Adipose tissue (tissue), 3 donors: Measurements from ENCODE around the gene AGGF1. TPM values are rescaled to one million over a fixed set of nuclear protein-coding genes. Genes with fewer than 3 reads are reported as not detected.
"Not testable (repeated sequence)": the region's sequence is repeated elsewhere in the genome, so short reads cannot be mapped to it uniquely, and the experiment has no call there.

ENCODE experiments used
- H3K27ac ChIP-seq: one replicate; pipeline ENCODE4 v1.5.1; 2013; ENCODE audit warnings: low read depth, low read length
- WGBS, 3 donors: extraction: QIAGEN DNeasy Blood & Tissue Kit; methylation state at CpG; one replicate each; pipeline ENCODE4 v1.1.7; 2013; 5-methylcytosine and 5-hydroxymethylcytosine counted together
- polyA plus RNA-seq, 3 donors: library from polyadenylated mRNA; stranded (reverse); fragments of 200-250 nt; gene quantifications; one replicate each; pipeline ENCODE4 v1.2.3, GENCODE V29; 2013
- donor health status: healthy with polysubstance abuse.
- donor health status: Bipolar disorder and iron deficiency.
- donor health status: healthy.

AGGF1 gene
- polyA plus RNA-seq, 3 donors: 5.6 to 12.5 (median 8.7) TPM

DNA sequence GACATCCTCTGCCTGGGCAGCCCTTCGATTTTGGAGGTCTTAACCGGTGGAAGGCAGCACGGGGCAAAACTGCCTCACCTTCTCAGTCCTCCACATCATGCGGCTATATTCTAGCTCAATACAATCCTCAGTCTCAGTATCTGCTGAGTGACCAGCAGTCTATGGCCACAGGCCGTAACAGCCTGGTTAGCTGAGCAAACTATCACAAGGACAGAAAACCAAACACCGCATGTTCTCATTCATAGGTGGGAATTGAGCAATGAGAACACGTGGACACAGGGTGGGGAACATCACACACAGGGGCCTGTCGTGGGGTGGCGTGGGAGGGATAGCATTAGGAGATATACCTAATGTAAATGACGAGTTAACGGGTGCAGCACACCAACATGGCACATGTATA, 50.3 kb downstream of the AGGF1 start:
- H3K27ac ChIP-seq: not testable (repeated sequence)
- WGBS, 3 donors: 89 to 94% (median 90%) methylated on average over 11 of the region's 11 CpGs

DNA sequence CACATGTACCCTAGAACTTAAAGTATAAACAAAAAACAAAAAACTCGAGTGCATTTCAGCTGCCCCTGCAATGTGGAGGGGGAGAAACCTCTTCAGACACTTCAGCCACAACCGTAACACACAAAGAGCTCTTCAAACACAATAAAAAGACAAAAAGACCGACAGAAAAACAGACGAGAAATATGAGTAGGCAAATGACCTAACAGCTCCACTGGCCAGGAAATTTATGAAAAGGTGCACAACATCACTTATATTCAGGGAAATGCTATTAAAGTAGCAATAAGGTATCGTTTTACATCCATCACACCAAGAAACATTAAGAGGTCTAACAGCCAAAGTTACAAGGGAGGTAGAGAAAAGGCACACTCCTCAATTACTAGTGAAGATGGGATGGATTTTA, 50.7 kb downstream of the AGGF1 start:
- WGBS, 3 donors: 77 to 84% (median 83%) methylated on average over 5 of the region's 5 CpGs
- H3K27ac ChIP-seq: no peak overlapping the region

DNA sequence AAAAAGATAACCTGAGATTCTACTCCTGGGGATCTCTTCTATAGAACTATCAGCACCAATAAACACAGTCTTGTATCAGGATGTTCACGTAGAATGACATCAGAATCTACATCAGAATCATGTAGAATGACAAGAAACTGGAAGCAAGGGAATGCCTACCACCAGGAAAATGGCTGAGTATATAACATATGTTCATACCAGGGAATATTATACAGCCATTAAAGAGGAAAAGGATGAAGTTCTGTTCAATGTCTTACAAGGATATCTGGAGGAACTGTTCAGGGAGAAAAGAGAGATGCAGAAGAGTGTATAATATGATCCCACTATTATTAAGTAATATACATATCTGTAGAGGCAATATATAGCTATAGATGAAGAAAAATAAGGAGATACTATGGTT, 52.1 kb downstream of the AGGF1 start:
- 46 to 91% (median 47%) methylated on average over 1 of the region's 1 CpG for WGBS, 3 donors
- no peak overlapping the region for H3K27ac ChIP-seq

DNA sequence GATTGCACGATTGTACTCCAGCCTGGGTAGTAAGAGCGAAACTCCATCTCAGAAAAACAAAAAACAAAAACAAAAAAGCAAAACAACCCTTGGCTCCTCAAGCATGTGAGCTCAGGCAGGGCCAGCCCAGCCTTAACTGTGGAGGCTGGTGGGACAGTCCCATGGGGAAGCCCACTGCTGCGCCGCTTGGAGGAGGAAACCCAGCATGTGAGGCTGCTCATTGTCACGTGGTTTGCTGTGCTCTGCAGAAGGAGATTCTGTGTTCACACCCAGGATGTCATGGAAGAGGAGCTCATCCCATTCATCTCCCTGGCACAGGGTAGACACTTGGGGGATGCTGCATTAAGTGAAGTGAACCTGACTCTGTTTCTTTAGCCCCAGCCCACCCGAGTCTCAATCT, 52.9 kb downstream of the AGGF1 start:
- H3K27ac ChIP-seq: no peak overlapping the region
- WGBS, 3 donors: 84 to 92% (median 91%) methylated on average over 6 of the region's 6 CpGs

DNA sequence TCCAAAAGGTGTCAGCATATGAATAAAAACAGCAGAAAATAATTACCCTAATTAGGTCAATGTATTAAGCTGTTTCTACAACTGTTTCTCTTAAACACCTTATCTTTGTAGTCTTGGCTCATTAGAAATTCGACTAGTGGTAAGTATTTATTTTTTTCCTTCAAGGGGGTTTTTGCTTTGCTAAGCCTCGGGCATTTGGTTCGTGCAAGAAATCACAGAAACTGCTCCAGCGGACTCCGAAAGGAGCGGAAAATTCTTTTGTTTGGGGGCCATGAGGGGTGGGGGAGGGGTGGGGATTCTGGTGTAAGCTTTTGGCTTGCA, 56.1 kb downstream of the AGGF1 start:
- no peak overlapping the region for H3K27ac ChIP-seq
- 0 to 3% (median 2%) methylated on average over 6 of the region's 6 CpGs for WGBS, 3 donors

DNA sequence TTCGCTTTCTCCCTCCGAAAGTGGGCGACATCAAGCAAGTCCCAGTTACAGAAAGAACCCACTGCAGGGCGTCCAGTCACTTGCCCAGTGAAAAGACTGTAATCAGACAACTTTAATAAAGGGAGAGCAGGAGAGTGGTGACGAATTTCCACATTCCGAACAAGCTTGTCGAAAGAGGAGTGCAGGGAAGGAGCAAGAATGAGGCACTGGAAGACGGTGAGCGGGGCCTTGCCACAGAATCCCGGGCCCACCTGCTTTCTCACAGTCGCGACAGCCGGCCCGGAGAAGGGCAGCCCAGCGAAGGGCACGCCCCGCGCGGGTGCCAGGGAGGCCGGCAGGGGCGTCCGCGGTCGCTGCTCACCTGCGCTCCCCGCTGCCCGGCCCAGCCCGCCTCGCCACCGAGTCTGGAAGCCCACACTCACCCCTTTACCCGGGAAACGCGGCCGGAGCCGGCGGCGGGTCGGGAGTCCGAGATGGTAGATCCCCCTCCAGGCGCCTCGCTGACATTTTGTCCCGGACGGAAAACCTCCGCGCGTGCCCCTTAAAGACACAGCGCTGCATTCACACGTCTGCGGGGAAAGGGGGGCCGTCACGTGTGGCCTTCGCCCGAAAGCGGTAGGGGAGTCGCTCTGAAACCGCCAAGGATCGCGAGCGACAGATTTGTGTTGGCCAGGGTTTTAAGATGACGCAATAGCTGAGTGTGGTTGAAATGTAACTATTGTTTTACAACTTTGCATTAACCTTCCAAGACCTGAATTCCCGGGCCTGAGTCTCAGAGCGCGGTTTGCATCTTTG, 56.7 kb downstream of the AGGF1 start, which contains the start of gene ZBED3:
TSS of gene ZBED3 (minus strand) at position 597 of the 795 bp plus-strand sequence. CDS start 9,407 bp downstream, outside the sequence.
- 0% methylated on average over 63 of the region's 63 CpGs for WGBS, 3 donors
- H3K27ac ChIP-seq: no peak within 1 kb of the TSS

DNA sequence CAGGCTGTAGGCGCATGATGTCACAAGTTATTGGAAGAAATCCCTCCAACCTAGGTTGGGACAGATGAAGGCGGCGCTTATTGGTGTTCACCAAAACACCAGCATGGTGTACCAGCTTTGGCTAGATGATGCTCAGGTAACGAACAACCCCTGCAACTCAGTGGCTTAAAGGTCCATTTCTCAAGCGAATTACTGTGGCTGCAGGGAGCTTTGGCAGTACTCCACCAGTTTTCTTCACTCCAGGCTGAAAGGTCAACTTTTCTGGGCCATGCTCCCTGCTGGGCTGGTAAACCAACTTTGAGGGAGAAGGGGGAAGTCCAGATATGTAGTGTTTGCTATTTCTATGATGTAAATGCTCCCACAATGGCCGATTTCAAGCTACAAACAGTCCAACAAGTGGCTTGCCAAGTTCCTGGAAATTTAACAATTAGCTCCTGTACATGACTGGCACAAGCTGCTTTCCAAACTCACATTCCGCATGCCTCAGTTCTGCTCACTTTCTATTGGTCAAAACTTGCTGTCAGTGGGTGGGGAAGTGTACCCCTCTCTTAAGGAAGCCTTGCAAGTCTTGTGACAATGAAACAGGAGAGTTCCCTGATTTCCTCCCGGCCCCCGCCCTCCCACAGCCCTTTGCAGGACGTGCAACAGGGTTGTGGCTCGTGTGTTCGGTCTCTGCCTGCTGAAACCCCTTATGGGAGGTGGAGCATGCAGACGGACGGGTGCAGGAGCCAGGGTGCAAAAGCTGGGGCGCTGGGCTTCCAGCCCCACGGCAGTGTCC, 57.5 kb downstream of the AGGF1 start:
- H3K27ac ChIP-seq: no peak overlapping the region
- 6 to 14% (median 11%) methylated on average over 16 of the region's 16 CpGs for WGBS, 3 donors

DNA sequence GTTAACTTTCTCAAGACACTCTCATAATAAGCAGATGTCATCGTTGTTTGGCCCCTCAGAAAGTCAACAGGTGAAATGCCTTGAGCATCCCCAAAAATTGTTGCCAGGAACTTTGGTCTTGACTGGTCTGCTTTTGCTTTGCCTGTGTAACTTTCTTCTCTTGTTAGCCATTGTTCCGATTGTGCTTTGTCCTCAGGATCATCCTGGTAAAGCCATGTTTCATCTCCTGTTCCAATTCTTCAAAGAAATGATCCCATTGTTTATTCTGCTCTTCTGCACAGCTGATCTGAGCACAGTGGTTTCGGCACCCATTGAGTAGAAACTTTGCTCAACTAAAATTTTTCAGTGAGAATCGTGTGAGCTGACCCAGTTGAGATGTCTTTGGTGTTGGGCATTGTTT, 65.0 kb downstream of the AGGF1 start:
- H3K27ac ChIP-seq: no peak overlapping the region
- 93 to 95% (median 94%) methylated on average over 4 of the region's 4 CpGs for WGBS, 3 donors

GRCh38 chr5:77101298-77101697, 71.1 kb downstream of the AGGF1 start:
- WGBS, 3 donors: 75 to 95% (median 94%) methylated on average over 4 of the region's 4 CpGs

GRCh38 chr5:77102549-77102948, 72.3 kb downstream of the AGGF1 start:
- WGBS, 3 donors: 91 to 94% (median 93%) methylated on average over 7 of the region's 7 CpGs
- H3K27ac ChIP-seq: no peak overlapping the region

More at GRCh38 chr5:77101298-77101697, 71.1 kb downstream of the AGGF1 start:
- H3K27ac ChIP-seq: no peak overlapping the region

DNA sequence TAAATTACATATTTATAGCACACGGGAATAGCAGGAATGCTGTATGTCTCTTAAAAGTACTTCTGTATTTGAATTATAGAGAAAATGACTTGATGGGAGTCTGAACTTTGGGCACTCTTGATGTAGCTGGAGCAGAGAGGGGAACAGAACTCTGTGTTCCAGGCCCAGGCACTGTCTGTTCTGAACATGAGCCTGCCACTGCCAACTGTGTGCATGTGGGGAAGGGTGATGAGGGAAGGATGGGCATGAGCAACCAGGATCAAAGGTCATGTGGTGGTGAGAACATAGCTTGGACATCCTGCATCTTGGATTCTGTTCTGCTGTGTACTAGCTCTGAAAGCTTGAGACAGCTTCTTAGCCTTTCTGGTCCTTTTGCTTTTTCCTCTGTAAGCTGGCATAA, 73.3 kb downstream of the AGGF1 start:
- 90 to 91% (median 90%) methylated on average over 1 of the region's 1 CpG for WGBS, 3 donors
- H3K27ac ChIP-seq: no peak overlapping the region

DNA sequence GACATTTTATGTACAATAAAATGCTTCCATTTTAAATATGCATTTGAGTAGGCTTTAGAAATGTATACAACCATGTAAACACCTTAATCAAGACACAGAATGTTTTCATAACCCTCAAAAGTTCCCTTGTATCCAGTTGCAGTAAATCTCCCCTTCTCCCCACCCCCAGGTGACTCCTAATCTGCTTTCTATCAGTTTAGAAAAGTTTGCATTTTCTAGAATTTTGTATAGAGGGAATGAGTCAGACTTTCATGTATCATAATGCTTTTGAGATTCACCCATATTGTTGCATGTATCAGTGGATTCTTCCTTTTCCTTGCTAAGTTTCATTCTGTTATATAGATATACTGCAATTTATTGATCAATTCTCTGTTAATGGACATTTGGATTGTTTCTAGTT, 74.6 kb downstream of the AGGF1 start:
- no peak overlapping the region for H3K27ac ChIP-seq

- 93 to 99% (median 93%) methylated on average over 3 to 4 of the region's 4 CpGs for WGBS, 3 donors
- not testable (repeated sequence) for H3K27ac ChIP-seq
These were observed 76.8 kb downstream of the AGGF1 start for GRCh38 chr5:77107035-77107434.

Other genes with a start within 250 kb of the AGGF1 start
- 10 to 100 TPM in 1 of 3 donors, 1 to 10 TPM in 1, under 1 TPM in 1; 0.45 to 10.4 (median 2.7) TPM for gene F2RL1, start 211.4 kb upstream of the AGGF1 start, polyA plus RNA-seq
- gene S100Z, start 180.4 kb upstream of the AGGF1 start, polyA plus RNA-seq: under 1 TPM; 0.03 to 0.34 (median 0.16) TPM
- 1 to 10 TPM in 2 of 3 donors, under 1 TPM in 1; 0.05 to 4.7 (median 2.7) TPM for gene CRHBP, start 77.4 kb upstream of the AGGF1 start, polyA plus RNA-seq
- gene ZBED3, start 56.9 kb downstream of the AGGF1 start, polyA plus RNA-seq: 10 to 100 TPM in 2 of 3 donors, 1 to 10 TPM in 1; 8.2 to 30.0 (median 13.2) TPM
- 10 to 100 TPM in 1 of 3 donors, 1 to 10 TPM in 2; 5.4 to 35.0 (median 9.8) TPM for gene PDE8B, start 180.3 kb downstream of the AGGF1 start, polyA plus RNA-seq